Mucosa of stomach (tissue), 1 donor: ENCODE data around the gene NRN1.
"Not testable (repeated sequence)": the region's sequence is repeated elsewhere in the genome, so short reads cannot be mapped to it uniquely, and the experiment has no call there.

Source experiments
- H3K27me3 ChIP-seq: one replicate; pipeline ENCODE4 v1.7.0; 2013; ENCODE audit warnings: mild to moderate bottlenecking, low read length; ENCODE audit not compliant: control insufficient read depth, insufficient read depth
- H3K36me3 ChIP-seq: one replicate; pipeline ENCODE4 v1.7.0; 2013; ENCODE audit warnings: low read length; ENCODE audit not compliant: control insufficient read depth, insufficient read depth
- H3K4me1 ChIP-seq: one replicate; pipeline ENCODE4 v1.7.0; 2013; ENCODE audit warnings: mild to moderate bottlenecking, low read length; ENCODE audit not compliant: control insufficient read depth, insufficient read depth
- H3K4me3 ChIP-seq: one replicate; pipeline ENCODE4 v1.7.0; 2013; ENCODE audit warnings: low read length
- H3K9ac ChIP-seq: one replicate; pipeline ENCODE4 v1.7.0; 2013; ENCODE audit warnings: mild to moderate bottlenecking, low read length, moderate library complexity
- H3K9me3 ChIP-seq: one replicate; pipeline ENCODE4 v1.7.0; 2013; ENCODE audit warnings: mild to moderate bottlenecking, low read length, moderate library complexity; ENCODE audit not compliant: control insufficient read depth
- donor health status: Pancreatic carcinoma.

The NRN1 gene, protein sequence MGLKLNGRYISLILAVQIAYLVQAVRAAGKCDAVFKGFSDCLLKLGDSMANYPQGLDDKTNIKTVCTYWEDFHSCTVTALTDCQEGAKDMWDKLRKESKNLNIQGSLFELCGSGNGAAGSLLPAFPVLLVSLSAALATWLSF

GRCh38 chr6:6006428-6007365 lies at the start of gene NRN1:
Gene NRN1, minus strand, starts transcription at chr6:6006925. Its CDS starts 176 bp downstream, at chr6:6006749.
- Histone ChIP-seq H3K4me1 (peaks cover 44% of the 10 kb centered on the region), H3K27me3 (peaks cover 85% of the 10 kb centered on the region), H3K36me3 (no peaks in the 10 kb centered on the region), H3K4me3 (no peak within 1 kb of the TSS), H3K9ac (no peak within 1 kb of the TSS), H3K9me3 (peaks cover 6% of the 10 kb centered on the region)

GRCh38 chr6:6052216-6052615 lies 45.5 kb upstream of the NRN1 start:
- H3K9me3 ChIP-seq = no peaks in the 10 kb centered on the region
- H3K4me1 ChIP-seq = no peaks in the 10 kb centered on the region
- H3K9ac ChIP-seq = no peak overlapping the region
- no peaks in the 10 kb centered on the region for H3K27me3 ChIP-seq
- H3K4me3 ChIP-seq = no peak overlapping the region
- H3K36me3 ChIP-seq = no peaks in the 10 kb centered on the region

DNA sequence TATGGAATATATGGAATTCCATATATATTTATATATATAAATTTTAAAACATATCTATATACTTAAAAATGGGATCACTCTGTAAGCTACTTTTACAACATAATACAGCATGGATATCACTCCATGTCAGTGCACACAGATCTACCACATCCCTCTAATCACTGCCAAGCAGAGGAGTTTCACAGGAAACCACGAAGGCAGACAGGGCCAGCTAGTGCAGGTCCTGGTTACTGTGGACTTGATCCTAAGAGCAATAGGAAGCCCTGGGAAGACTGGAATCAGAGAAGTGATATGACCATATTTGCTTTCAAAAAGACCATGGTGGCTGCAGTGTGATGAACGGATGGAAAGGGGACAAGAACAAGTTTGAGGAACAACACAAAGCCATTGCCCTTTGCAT lies 40.0 kb upstream of the NRN1 start:
- no peak overlapping the region for H3K4me3 ChIP-seq
- no peaks in the 10 kb centered on the region for H3K36me3 ChIP-seq
- no peaks in the 10 kb centered on the region for H3K4me1 ChIP-seq
- no peak overlapping the region for H3K9ac ChIP-seq
- no peaks in the 10 kb centered on the region for H3K9me3 ChIP-seq
- no peaks in the 10 kb centered on the region for H3K27me3 ChIP-seq

- H3K4me1 ChIP-seq = no peaks in the 10 kb centered on the region
- H3K27me3 ChIP-seq = no peaks in the 10 kb centered on the region
- H3K36me3 ChIP-seq = no peaks in the 10 kb centered on the region
- H3K4me3 ChIP-seq = no peak overlapping the region
- no peaks in the 10 kb centered on the region for H3K9me3 ChIP-seq
- no peak overlapping the region for H3K9ac ChIP-seq
Observed at GRCh38 chr6:6039946-6040509, 33.3 kb upstream of the NRN1 start.

GRCh38 chr6:6037179-6037578 lies 30.5 kb upstream of the NRN1 start:
- no peaks in the 10 kb centered on the region for H3K4me1 ChIP-seq
- no peak overlapping the region for H3K4me3 ChIP-seq
- no peaks in the 10 kb centered on the region for H3K36me3 ChIP-seq
- H3K9ac ChIP-seq = no peak overlapping the region
- H3K9me3 ChIP-seq = no peaks in the 10 kb centered on the region
- no peaks in the 10 kb centered on the region for H3K27me3 ChIP-seq

DNA sequence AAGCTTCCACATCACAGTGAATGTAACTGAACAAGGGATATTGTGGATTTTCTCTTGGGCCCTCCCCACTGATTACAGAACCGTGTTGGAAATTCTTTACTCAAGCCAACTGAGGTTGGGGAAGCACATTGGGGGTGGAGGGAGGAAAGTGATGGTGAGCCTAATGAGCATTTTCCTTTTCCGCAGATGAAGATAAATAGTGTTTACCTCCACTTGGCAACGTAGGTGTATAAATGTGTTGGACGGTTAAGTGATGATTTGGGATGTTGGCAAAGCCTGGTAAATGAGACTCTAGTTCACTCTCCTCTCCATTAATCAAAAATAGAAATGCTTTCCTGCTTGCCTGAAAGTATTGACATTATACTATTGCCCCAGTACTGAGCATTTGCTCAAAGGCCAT lies 27.1 kb upstream of the NRN1 start:
- no peaks in the 10 kb centered on the region for H3K36me3 ChIP-seq
- no peaks in the 10 kb centered on the region for H3K27me3 ChIP-seq
- H3K4me1 ChIP-seq = no peaks in the 10 kb centered on the region
- no peak overlapping the region for H3K4me3 ChIP-seq
- no peaks in the 10 kb centered on the region for H3K9me3 ChIP-seq
- no peak overlapping the region for H3K9ac ChIP-seq

DNA sequence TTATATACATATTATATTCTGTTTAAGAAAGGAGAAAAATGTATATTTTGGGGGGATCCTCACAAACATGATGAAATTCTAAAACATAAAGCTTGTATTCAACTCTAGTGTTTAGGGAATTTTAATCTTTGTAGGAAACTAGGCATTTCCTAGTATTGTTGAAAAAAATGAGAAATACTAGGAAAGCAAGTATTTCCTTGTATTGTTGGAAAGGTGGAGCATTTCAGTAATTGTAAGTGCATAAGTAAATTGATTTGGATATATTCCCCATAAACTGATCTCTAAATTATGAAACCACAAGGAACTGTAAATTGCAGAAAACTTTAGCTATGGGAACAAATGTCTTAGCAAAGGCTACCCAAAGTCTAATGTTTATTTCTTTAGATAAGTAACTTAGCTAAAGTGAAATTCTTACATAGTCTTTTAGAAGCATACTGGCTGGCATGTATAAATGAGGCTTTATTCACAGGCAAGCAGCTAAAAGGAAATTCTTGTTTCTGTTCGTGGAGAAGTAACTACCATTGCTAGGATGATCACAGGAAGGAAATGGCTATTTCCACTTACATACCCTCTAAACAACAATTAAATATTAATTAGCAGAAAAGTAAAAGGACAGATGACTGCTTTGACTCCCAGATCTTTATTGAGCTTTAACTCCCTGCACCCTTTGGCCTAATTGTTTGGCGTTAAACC lies 19.9 kb upstream of the NRN1 start:
- H3K4me3 ChIP-seq = no peak overlapping the region
- no peaks in the 10 kb centered on the region for H3K36me3 ChIP-seq
- no peaks in the 10 kb centered on the region for H3K9me3 ChIP-seq
- no peaks in the 10 kb centered on the region for H3K27me3 ChIP-seq
- H3K4me1 ChIP-seq = no peaks in the 10 kb centered on the region
- no peak overlapping the region for H3K9ac ChIP-seq

DNA sequence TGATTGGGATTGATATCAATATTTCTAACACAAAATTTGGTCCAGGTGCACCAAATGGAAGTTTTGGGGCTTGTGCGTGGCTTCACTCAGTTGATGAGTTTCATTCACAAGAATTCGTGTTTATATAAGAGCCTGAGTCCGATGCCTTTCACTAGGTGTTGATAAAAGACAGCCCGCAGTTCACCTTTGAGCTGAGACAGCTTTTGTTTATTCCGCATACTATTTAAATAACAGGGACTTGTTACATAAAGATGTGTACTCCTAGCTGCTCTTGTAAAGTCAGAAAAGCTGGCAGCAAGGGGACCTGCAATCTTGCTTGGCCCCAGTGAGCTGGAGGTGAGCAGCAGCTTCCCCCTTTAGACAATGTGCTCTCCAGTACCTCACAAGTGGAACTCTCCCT lies 19.0 kb upstream of the NRN1 start:
- no peaks in the 10 kb centered on the region for H3K9me3 ChIP-seq
- no peak overlapping the region for H3K4me3 ChIP-seq
- H3K27me3 ChIP-seq = no peaks in the 10 kb centered on the region
- H3K4me1 ChIP-seq = no peaks in the 10 kb centered on the region
- no peak overlapping the region for H3K9ac ChIP-seq
- no peaks in the 10 kb centered on the region for H3K36me3 ChIP-seq

DNA sequence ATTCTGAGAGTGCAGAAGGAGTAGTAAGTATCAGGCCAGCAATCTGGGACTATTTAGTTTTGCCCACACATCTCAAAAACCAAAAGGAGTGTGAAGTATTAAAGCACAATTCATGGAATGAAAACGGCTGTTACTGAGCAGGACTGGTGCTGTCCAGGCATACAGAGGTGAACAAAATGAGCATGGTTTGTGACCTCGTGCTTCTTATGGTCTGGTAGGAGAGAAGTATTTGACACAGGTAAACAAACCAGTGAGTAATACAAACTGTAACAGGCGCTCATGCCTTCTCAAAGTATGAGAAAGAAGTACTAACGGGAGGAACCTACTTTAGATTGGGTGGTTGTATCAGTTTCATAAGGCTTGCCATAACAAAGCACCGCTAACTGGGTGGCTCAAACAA lies 17.5 kb upstream of the NRN1 start:
- no peaks in the 10 kb centered on the region for H3K27me3 ChIP-seq
- H3K9ac ChIP-seq = no peak overlapping the region
- H3K4me1 ChIP-seq = no peaks in the 10 kb centered on the region
- H3K9me3 ChIP-seq = no peaks in the 10 kb centered on the region
- no peak overlapping the region for H3K4me3 ChIP-seq
- no peaks in the 10 kb centered on the region for H3K36me3 ChIP-seq

DNA sequence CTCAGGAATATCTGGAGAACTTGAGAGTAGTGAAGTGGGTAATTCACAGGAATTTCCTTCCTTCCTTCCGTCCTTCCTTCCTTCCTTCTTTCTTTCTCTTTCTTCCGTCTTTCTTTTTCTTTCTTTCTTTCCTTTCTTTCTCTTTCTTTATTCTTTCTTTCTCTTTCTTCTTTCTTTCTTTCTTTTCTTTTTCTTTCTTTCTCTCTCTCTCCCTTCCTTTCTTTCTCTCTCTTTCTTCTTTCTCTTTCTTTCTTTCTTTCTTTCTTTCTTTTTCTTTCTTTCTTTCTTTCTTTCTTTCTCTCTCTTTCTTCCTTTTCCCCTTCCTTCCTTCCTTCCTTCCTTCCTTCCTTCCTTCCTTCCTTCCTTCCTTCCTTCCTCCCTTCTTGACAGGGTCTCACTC lies 16.1 kb upstream of the NRN1 start:
- not testable (repeated sequence) for H3K27me3 ChIP-seq, H3K9ac ChIP-seq, H3K4me1 ChIP-seq, H3K9me3 ChIP-seq, H3K4me3 ChIP-seq, H3K36me3 ChIP-seq

- Histone ChIP-seq H3K36me3 (no peaks in the 10 kb centered on the region), H3K4me1 (peaks cover 33% of the 10 kb centered on the region), H3K9ac (no peak overlapping the region), H3K4me3 (peak overlapping the region; percentile 11), H3K9me3 (peaks cover 2% of the 10 kb centered on the region), H3K27me3 (peaks cover 64% of the 10 kb centered on the region)
Observed at GRCh38 chr6:6008648-6009421, 2.1 kb upstream of the NRN1 start.
